ENCODE results near the gene CEP83.
"Not testable (repeated sequence)": the region's sequence is repeated elsewhere in the genome, so short reads cannot be mapped to it uniquely, and the experiment has no call there.

CEP83 gene

GRCh38 chr12:94459728-94460615, at the start of gene CEP83:
Gene CEP83, minus strand, starts transcription at chr12:94459867. Its CDS starts 47,377 bp downstream, at chr12:94412490.
- peak; percentile 87 for DNase-seq (ENCODE audit: low read depth)

GRCh38 chr12:94509317-94509716, 49.6 kb upstream of the CEP83 start:
- DNase-seq (ENCODE audit: low read depth), result no peak

- DNase-seq (ENCODE audit: low read depth), result no peak
Observed at GRCh38 chr12:94507455-94507854, 47.8 kb upstream of the CEP83 start.

- DNase-seq (ENCODE audit: low read depth), result no peak
Observed at GRCh38 chr12:94504386-94504785, 44.7 kb upstream of the CEP83 start.

- no peak for DNase-seq (ENCODE audit: low read depth)
Observed at GRCh38 chr12:94503619-94504018, 44.0 kb upstream of the CEP83 start.

- DNase-seq (ENCODE audit: low read depth), result no peak
Observed at GRCh38 chr12:94500831-94501567, 41.3 kb upstream of the CEP83 start.

GRCh38 chr12:94498698-94499097, 39.0 kb upstream of the CEP83 start:
- no peak for DNase-seq (ENCODE audit: low read depth)

- no peak for DNase-seq (ENCODE audit: low read depth)
Observed at GRCh38 chr12:94498073-94498472, 38.4 kb upstream of the CEP83 start.

- DNase-seq (ENCODE audit: low read depth), result no peak
Observed at GRCh38 chr12:94495445-94496115, 35.9 kb upstream of the CEP83 start.

- DNase-seq (ENCODE audit: low read depth), result no peak
Observed at GRCh38 chr12:94491489-94491888, 31.8 kb upstream of the CEP83 start.

- no peak for DNase-seq (ENCODE audit: low read depth)
Observed at GRCh38 chr12:94488463-94488862, 28.8 kb upstream of the CEP83 start.

GRCh38 chr12:94481734-94482133, 22.1 kb upstream of the CEP83 start:
- DNase-seq (ENCODE audit: low read depth), result no peak

GRCh38 chr12:94469522-94469921, 9.9 kb upstream of the CEP83 start:
- DNase-seq (ENCODE audit: low read depth), result no peak

- no peak for DNase-seq (ENCODE audit: low read depth)
Observed at GRCh38 chr12:94460616-94460959, 921 bp upstream of the CEP83 start.

- DNase-seq (ENCODE audit: low read depth), result peak; percentile 16
Observed at GRCh38 chr12:94458877-94459727, 565 bp downstream of the CEP83 start.

- DNase-seq (ENCODE audit: low read depth), result no peak
Observed at GRCh38 chr12:94457311-94457710, 2.4 kb downstream of the CEP83 start.

GRCh38 chr12:94454318-94454717, 5.3 kb downstream of the CEP83 start:
- not testable (repeated sequence) for DNase-seq (ENCODE audit: low read depth)

- DNase-seq (ENCODE audit: low read depth), result no peak
Observed at GRCh38 chr12:94445662-94446061, 14.0 kb downstream of the CEP83 start.

GRCh38 chr12:94437303-94437702, 22.4 kb downstream of the CEP83 start:
- DNase-seq (ENCODE audit: low read depth), result no peak

GRCh38 chr12:94435511-94435927, 24.1 kb downstream of the CEP83 start:
- no peak for DNase-seq (ENCODE audit: low read depth)

- no peak for DNase-seq (ENCODE audit: low read depth)
Observed at GRCh38 chr12:94434171-94434570, 25.5 kb downstream of the CEP83 start.

- no peak for DNase-seq (ENCODE audit: low read depth)
Observed at GRCh38 chr12:94433744-94434143, 25.9 kb downstream of the CEP83 start.
